Body of pancreas (tissue), 4 donors: ENCODE data around the gene GLIS2. TPM values are rescaled to one million over a fixed set of nuclear protein-coding genes. Genes with fewer than 3 reads are reported as not detected.

Source experiments
- ATAC-seq: fragments of 150-250 bp; one replicate; pipeline ENCODE4 v1.9.1; 2016
- DNase-seq, 4 donors: peaks; one replicate each; pipeline ENCODE4 v3.0.0-alpha.2; 2019
- H3K27ac ChIP-seq, 4 donors: fragments of 200-600 bp; sonication (generic); 1 replicate in 3 of 4; 2 replicates in 1 of 4; pipeline versions ENCODE4 v1.5.1 to v1.6.1; 2016 to 2019; ENCODE audit warnings: mild to moderate bottlenecking in 1 of 4, mixed read lengths in 1 of 4, moderate library complexity in 1 of 4
- H3K27me3 ChIP-seq, 2 donors: fragments of 200-600 bp; sonication (generic); one replicate each; pipeline ENCODE4 v1.6.0; 2016; ENCODE audit warnings: mild to moderate bottlenecking in 1 of 2
- H3K36me3 ChIP-seq, 2 donors: fragments of 200-600 bp; sonication (generic); replicated peaks in 1 of 2; 2 replicates each; pipeline ENCODE4 v1.5.1; 2016; ENCODE audit warnings: low read depth in 2 of 2; ENCODE audit not compliant: insufficient read depth in 1 of 2
- H3K4me1 ChIP-seq: fragments of 200-600 bp; sonication (generic); one replicate; pipeline ENCODE4 v1.6.0; 2016
- H3K4me3 ChIP-seq, 2 donors: fragments of 200-600 bp; sonication (generic); 1 replicate in 1 of 2; 2 replicates in 1 of 2; pipeline ENCODE4 v1.5.1; 2016 to 2019
- H3K9me3 ChIP-seq, 3 donors: fragments of 200-600 bp; sonication (generic); 1 replicate in 2 of 3; 2 replicates in 1 of 3; pipeline ENCODE4 v1.5.1; 2016
- POLR2A ChIP-seq, 3 donors: fragments of 450-650 bp; IDR thresholded peaks; one replicate each; pipeline ENCODE4 v1.6.1; 2016; ENCODE audit warnings: antibody characterized with exemption in 3 of 3, mild to moderate bottlenecking in 2 of 3
- WGBS, 2 donors: methylation state at CpG; one replicate each; pipeline ENCODE4 v1.1.5; 2017; 5-methylcytosine and 5-hydroxymethylcytosine counted together
- intact Hi-C: fragments of 100-400 bp; cut with DNase I; formaldehyde crosslinking; loops from one replicate; pipeline ENCODE4 v1.15.1; 2023
- total RNA-seq, 2 donors: library from RNA; depleted of rRNA; stranded (reverse); fragments of >200 nt; gene quantifications; one replicate each; pipeline ENCODE4 v1.1.0, GENCODE V29; 2016
- TF ChIP-seq, protein P1 (sequence below), 7 experiments: fragments of 450-650 bp in 4 of 7; fragments of 200-600 bp in 3 of 7; sonication (generic) in 3 of 7; IDR thresholded peaks; one replicate each; pipeline ENCODE4 v1.5.1; 2016 to 2019; ENCODE audit warnings: antibody characterized with exemption in 7 of 7

GLIS2 gene
- total RNA-seq, 2 donors from 2014 or later = 6.0 to 6.3 TPM

GRCh38 chr16:4271176-4272113, 44.4 kb upstream of the GLIS2 start:
- DNase-seq (peak; percentile 92 to 96 (median 95)), ATAC-seq (peak; percentile 80)
- peak overlapping the region; percentile 85 to 94 (median 88) for H3K27ac ChIP-seq
- intact Hi-C loops = loop anchor here (5.0 kb wide), 1 partner anchor 46 kb away; the partner anchor contains the start of gene GLIS2
- TF ChIP-seq, protein P1, sequence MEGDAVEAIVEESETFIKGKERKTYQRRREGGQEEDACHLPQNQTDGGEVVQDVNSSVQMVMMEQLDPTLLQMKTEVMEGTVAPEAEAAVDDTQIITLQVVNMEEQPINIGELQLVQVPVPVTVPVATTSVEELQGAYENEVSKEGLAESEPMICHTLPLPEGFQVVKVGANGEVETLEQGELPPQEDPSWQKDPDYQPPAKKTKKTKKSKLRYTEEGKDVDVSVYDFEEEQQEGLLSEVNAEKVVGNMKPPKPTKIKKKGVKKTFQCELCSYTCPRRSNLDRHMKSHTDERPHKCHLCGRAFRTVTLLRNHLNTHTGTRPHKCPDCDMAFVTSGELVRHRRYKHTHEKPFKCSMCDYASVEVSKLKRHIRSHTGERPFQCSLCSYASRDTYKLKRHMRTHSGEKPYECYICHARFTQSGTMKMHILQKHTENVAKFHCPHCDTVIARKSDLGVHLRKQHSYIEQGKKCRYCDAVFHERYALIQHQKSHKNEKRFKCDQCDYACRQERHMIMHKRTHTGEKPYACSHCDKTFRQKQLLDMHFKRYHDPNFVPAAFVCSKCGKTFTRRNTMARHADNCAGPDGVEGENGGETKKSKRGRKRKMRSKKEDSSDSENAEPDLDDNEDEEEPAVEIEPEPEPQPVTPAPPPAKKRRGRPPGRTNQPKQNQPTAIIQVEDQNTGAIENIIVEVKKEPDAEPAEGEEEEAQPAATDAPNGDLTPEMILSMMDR (IDR thresholded peaks at IDR 0.05) = peak in 2 of 7 experiments; percentile 13 to 31
- peak; percentile 57 to 67 (median 63) for TF ChIP-seq POLR2A (IDR thresholded peaks at IDR 0.05)
- no peaks in the 10 kb centered on the region for H3K36me3 ChIP-seq
- 0% methylated on average over 6 to 72 of the region's 72 CpGs for WGBS, 2 donors
- H3K27me3 ChIP-seq = no peaks in the 10 kb centered on the region
- peaks cover 37% of the 10 kb centered on the region for H3K4me1 ChIP-seq
- peak overlapping the region; percentile 98 to 99 for H3K4me3 ChIP-seq
- no peaks in the 10 kb centered on the region for H3K9me3 ChIP-seq

GRCh38 chr16:4272114-4272956, 43.5 kb upstream of the GLIS2 start:
- DNase-seq = peak; percentile 51 to 61 (median 53)
- ATAC-seq = peak; percentile 14
- no peaks in the 10 kb centered on the region for H3K9me3 ChIP-seq
- H3K27me3 ChIP-seq = no peaks in the 10 kb centered on the region
- no peaks in the 10 kb centered on the region for H3K36me3 ChIP-seq
- intact Hi-C loops = loop anchor here (5.0 kb wide), 1 partner anchor 45 kb away; the partner anchor contains the start of gene GLIS2
- H3K4me1 ChIP-seq = peaks cover 37% of the 10 kb centered on the region
- H3K27ac ChIP-seq = peak overlapping the region; percentile 85 to 94 (median 88)
- TF ChIP-seq, protein P1 (IDR thresholded peaks at IDR 0.05) = no peak
- TF ChIP-seq POLR2A (IDR thresholded peaks at IDR 0.05) = no peak
- 0% methylated on average over 5 to 54 of the region's 79 CpGs for WGBS, 2 donors
- H3K4me3 ChIP-seq = peak overlapping the region; percentile 98 to 99

DNA sequence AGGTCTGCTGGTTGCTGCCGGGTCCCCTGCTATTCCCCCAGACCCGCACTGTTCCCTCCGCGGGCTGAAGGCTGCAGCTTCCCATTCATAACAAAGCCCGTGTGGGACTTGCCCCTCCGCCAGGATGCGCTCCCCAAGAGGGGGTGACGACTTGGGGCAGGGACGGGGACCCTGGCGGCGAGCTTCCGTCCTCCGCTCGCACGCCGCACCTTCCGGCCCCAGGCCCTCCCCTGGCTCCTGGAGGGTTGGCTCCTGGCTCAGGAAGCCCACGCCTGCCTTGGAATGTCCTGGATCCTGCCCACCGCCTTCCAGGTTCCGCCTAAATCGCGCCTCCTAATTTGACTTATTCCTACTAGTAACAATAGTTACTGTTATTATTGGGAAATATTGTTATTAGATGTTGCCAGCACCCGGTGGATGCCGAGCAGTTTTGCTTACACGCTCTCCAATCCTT, 42.0 kb upstream of the GLIS2 start:
- DNase-seq (peak; percentile 60 to 65 (median 64)), ATAC-seq (peak; percentile 19)
- no peaks in the 10 kb centered on the region for H3K36me3 ChIP-seq
- H3K27ac ChIP-seq = peak overlapping the region; percentile 84 to 94 (median 88)
- intact Hi-C loops = loop anchor here (5.0 kb wide), 1 partner anchor 43 kb away; the partner anchor contains the start of gene GLIS2
- H3K27me3 ChIP-seq = no peaks in the 10 kb centered on the region
- TF ChIP-seq, protein P1 (IDR thresholded peaks at IDR 0.05) = peak in 5 of 7 experiments; percentile 27 to 56 (median 55)
- peak in 2 of 3 donors; percentile 33 to 43 for TF ChIP-seq POLR2A (IDR thresholded peaks at IDR 0.05)
- peaks cover 37% of the 10 kb centered on the region for H3K4me1 ChIP-seq
- no peaks in the 10 kb centered on the region for H3K9me3 ChIP-seq
- 1 to 7% methylated on average over 7 to 25 of the region's 25 CpGs for WGBS, 2 donors
- peak overlapping the region in 1 of 2 donors; percentile 99 for H3K4me3 ChIP-seq

DNA sequence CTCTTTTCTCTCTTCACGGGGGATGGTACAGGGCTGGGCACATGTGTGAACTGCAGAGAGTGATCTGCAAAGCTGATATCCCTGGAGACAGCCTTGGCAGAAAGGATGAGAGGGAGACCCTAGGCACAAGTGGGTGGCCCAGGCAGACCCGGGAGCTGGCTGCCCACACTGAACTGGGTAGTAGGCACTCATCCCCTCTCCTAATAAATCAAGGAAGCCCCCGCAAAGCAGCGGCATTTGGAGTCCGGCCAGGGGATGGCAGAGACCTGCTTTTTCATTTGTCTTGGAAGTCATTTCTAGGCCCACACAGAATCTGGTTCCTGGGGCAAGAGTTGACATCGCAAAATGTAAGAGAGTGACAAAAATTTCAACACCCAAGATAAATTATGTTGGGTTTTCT, 40.0 kb upstream of the GLIS2 start:
- Histone ChIP-seq H3K36me3 (no peaks in the 10 kb centered on the region), H3K9me3 (no peaks in the 10 kb centered on the region), H3K4me1 (peaks cover 23% of the 10 kb centered on the region), H3K4me3 (no peak overlapping the region), H3K27me3 (no peaks in the 10 kb centered on the region), H3K27ac (no peak overlapping the region)
- no peak for TF ChIP-seq POLR2A (IDR thresholded peaks at IDR 0.05)
- TF ChIP-seq, protein P1 (IDR thresholded peaks at IDR 0.05) = no peak
- DNase-seq (no peak), ATAC-seq (no peak)
- intact Hi-C loops = no loop called here
- 76 to 79% methylated on average over 6 of the region's 6 CpGs for WGBS, 2 donors
